UCSD-AML1 (cell line): ENCODE measurements around the gene GRM3.

Experiments used
- DNase-seq: peaks from one replicate; lab custom pipeline; 2025; ENCODE audit not compliant: unreplicated experiment; lab: John Stamatoyannopoulos, UW

Gene GRM3

DNA sequence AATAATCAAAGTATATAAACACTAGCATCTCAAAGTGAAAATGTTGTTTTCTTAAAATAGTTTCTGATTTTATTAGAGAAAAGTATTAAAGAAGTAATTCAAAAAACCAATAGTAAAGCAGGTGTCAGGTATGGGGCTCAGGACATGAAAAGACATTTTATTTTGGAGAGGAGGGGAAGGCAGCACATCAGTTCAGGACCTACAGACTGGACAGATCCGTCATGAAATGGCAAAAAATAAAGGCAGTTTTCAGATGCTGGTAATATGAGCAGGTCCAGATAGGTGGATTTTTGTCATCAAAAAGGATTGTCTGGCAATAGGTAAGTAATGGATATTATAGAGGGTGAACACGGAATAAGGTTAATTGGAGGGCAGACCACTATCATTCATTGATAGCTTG is 49.0 kb downstream of the GRM3 start:
- DNase-seq = no peak

GRCh38 chr7:86706406-86706805 is 62.7 kb downstream of the GRM3 start:
- no peak for DNase-seq

DNA sequence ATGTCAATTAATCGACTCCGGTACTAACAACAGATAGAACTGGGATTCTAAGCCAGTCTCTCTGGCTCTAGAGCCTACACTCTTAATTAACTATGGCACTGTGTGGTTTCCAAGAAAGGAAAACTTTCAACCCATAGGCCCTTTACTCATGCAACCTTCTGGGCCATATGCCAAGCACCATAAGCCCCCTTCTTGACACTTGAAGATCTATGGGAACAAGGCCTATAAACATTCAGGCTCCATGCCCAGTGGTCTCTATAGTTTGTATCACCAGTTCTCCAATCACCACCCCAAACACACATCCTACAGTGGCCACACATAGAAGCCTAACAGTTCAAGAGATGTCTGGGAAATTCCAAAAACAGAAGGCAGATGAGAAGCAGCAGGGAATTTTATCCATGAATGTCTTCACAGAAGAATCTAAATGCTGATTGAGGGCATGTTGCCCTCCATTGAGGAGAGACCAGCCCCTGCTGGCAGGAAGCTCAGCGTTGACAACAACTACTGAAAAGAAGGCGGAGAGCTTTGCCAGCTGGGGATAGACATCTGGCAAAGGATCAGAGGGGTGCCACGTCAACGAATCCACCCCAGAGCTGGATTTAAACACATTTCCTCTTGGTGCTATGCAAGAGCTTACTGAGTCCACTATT is 64.4 kb downstream of the GRM3 start:
- no peak for DNase-seq

DNA sequence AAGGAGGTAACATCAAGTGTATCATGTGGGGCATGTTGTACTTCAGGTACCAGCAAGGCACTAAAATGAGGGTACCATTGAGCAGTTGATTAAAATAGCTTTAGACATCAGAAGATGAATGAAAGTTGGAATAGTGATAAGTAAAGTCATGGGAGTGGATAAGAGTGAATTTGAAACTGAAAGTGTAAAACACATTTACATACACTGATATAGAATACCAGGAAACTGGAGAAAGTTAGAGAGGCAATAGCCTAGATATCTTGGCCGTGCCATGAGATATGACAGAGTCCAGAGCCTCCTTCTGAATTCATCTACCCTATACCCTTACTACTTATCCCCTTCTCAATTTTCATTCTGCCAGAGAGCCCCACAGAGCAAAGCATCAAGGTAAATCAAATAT is 76.6 kb downstream of the GRM3 start:
- no peak for DNase-seq

DNA sequence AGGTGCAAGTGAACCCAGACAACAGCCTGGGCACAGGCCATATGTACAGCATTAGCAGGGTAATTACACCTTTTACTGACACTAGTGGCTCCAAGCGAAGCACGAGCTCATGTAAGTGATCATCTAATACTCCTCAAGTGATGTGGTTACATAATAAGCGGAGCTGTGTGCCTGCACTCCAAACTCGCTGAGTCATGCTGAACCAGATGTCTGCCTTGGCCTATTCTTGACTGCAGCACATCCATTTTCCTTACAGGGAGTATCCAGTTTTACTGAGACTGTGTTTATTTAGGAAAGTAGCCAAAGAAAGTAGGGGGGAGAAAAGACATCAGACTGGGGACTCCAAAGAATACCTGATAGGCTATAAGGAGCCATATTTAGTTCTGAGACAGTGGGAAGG is 90.1 kb downstream of the GRM3 start:
- DNase-seq = no peak

DNA sequence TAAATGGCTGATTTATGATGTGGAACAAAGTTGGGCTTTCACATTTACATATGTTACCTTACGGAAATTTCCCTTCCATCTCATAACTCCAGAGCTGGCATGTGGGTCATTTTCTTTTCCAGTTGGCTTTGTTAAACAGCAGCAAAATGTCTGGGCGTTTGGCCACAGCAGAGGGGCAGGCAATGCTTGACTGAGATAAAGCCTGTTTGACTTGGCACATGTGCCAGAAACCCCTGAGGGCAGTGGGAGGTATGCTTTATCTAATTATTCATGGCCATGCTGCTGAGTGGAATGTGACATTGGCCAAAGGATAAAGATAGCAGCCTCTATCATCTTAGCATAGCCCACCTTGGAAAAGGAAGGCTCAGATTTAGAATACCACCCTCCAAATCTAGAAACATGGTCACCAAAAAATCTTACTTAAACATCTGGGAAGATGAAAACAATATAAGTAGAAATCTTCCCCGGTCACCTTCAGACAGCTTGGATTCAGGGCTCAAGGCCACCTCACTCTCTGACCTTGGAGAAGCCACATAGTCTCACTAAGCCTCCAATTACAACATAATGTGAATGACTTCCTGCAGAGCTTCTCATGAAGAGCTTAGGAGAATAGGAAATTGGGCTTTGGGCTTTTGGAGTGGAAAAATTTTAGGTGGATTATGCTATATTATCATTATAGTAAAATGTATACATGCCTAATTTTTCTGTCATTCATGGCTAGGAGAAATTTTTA is 101.5 kb downstream of the GRM3 start:
- no peak for DNase-seq

DNA sequence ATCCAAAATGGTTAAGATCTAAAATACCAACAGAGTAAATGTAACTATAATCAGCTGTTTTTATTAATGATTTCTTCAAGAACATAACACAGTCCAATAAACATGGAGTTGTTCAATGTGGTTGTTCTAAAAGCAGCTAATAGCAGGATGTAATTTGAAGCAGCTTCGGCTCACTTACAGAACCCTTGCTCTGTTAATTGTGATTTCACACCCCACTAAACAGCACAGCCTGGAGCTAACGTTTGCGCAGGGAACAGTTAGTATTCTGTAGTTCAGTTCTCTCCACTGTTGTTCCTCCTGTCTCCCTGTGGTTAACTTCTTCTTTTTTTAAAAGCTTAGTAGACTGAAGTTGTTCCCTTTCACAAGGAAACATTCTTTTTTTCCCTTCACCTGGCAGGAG is 104.0 kb downstream of the GRM3 start:
- no peak for DNase-seq

DNA sequence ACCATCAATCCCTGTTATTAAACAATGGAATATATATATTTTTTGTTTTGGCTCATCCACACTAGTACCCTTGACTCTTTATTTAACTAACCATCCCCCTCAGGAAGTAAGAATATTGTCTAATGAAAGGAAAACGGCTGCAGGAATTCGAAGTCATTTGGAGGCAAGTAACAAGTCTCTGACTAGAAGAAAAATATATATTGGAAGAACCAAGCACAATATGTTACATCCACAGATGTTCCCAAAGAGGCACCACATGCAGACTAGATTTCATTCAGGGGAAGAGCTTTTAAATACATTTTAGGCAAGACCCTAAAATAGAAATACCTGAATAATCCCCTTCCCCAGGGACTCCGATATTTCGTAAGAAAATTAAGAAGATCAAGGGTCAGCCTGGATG is 104.5 kb downstream of the GRM3 start:
- DNase-seq = no peak

- DNase-seq = no peak
These were observed 105.4 kb downstream of the GRM3 start for GRCh38 chr7:86748843-86749719.

GRCh38 chr7:86749741-86750665 is 106.3 kb downstream of the GRM3 start:
- DNase-seq = no peak

DNA sequence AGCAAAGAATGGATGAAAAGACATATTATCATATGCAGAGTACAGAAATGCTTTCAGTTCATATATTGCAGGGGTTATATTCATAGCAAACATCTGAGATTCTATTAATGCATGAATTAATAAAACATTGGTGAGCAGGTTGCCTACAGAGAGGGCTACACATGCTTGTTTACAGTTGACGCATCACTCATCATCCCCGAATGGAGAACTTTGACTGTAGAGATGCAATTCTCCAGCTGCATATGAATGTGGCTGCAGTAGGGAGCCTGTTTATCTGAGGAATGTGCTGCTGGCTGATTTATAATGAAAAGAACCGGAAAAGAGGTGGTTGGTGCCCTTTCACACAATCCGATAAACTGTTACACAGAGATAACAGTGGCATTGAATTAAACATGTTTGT is 116.5 kb downstream of the GRM3 start:
- no peak for DNase-seq

DNA sequence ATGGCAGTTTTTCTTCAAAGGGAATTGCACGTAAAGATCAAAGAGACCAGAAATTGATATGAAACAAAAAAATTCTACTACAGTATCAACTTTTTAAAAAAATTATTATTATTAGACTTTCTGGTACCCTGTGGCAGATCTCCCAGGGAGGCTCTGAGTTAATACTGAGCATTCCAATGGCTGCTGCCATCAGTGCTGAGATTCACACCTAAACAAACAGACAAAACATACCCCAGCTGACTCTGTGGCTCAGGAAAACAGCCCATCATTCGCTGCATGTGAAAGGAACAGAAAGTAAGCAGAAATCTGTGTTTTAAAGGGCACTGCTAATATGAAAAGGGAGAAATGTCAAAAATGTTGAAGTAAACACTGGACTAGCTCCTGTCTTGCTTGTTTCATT is 118.4 kb downstream of the GRM3 start:
- no peak for DNase-seq

DNA sequence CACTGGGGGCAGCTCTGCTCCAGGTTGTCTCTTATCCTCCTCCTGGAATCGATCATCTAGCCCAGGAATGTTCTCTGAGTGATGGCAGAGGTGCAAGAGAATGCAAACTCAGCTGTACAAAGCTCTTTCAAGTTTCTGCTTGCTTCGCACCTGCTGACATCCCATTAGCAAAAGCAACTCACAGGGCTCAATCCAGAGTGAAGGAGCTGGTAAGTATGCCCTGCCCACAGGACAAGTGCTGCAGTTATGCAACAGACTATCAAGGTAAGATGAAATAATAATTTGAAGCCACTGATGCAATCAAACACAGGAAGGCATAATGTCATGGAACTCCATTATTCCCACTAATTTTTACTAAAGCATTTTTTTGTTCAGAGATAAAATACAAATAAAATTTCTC is 122.2 kb downstream of the GRM3 start:
- DNase-seq = no peak

DNA sequence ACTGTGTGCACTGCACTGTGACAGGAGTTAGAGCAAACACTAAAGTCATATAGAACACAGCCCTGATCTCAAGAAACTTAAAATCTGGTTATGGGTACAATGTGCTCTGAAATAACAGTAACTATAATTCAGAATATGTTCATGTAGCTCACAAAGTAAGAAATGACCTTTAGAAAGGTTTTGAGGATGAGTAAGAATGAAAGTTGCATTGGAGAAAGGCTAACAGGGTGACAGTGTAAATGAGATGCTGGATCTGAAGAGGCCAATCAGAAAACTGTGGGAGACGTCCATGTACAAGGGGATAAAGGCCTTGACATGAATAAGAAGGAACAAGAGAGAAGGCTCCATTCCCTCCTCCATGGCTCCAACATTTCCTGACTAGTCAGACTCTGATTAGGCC is 124.7 kb downstream of the GRM3 start:
- no peak for DNase-seq

- DNase-seq = no peak
These were observed 125.5 kb downstream of the GRM3 start for GRCh38 chr7:86768967-86769760.

DNA sequence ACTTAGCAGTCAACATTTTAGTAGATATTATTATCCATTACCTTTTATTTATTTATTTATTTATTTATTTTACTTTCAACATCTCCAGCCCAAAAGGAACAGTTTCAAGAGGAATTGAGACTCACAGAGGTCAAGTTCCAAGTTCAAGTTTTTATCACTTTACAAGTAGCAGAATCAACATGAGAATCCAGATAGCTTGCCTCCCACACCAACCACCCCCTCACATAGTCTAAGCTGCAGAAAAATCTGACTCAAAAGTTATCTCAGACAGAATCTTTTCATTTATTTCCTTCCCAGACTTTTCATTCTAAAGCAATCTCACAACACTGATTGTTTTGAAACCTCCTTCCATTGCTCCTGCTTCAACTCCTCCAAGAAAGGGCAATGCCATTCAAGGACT is 129.6 kb downstream of the GRM3 start:
- no peak for DNase-seq

GRCh38 chr7:86775203-86775602 is 131.5 kb downstream of the GRM3 start:
- DNase-seq = no peak

DNA sequence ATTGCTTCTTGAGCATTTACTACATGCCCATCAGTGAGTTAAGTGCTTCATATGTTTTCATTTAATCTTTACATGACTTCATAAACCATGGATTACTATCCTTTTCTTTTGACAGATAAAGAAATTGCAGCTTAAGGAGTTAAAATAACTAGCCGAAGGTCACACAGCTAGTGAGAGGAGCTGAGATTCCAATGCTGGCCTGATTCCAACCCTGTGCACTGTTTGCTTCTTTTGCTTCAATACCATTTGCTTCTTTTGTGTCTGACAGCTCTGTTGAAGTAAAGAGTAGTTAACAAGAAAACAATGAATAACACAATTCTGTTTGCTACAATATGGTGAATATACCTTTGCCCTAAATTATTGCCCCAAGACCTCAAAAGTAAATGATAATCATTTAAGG is 132.4 kb downstream of the GRM3 start:
- no peak for DNase-seq

- no peak for DNase-seq
These were observed 134.6 kb downstream of the GRM3 start for GRCh38 chr7:86778271-86778670.

DNA sequence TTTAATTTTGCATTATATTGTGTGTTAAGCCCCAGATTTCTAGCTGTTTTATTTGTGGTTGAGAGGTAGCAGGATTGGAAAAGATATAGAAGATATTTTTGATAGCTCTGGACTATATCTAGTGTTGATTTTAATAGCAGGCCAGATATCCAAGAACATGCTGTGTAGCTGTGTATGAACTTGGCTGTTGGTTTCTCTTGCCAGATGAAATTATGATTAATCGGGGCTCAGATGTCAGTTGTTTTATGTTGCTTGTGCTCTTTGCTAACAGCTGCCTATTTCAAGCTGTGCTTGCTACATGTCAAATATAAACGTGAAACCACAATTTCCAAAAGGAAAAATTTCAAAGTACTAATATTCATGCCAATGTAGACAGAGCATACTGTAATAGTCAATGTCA is 141.1 kb downstream of the GRM3 start:
- no peak for DNase-seq
